ENCODE results near the gene KDM3A. TPM values are rescaled to one million over a fixed set of nuclear protein-coding genes. Genes with fewer than 3 reads are reported as not detected.

Gene KDM3A
- total RNA-seq, 1 experiment from 2014 or later = 52.6 TPM

- intact Hi-C loops (cut with micrococcal nuclease) = no loop called here
- no TSS peak for BruUV-seq (replicated peaks)
- no peak for DNase-seq (ENCODE audit: low read depth, low spot score)
- ChIA-PET RAD21 (ENCODE audit: low non-redundant PET in 1 of 2, low total read pairs in 2 of 2, uncharacterized antibody in 2 of 2, unreplicated experiment in 2 of 2) (no interaction called here), POLR2A (no interaction called here), CTCF (no interaction called here)
- no peak overlapping the region for H3K4me2 ChIP-seq (ENCODE audit: low read length)
- H3K27me3 ChIP-seq (ENCODE audit: insufficient read depth, low read length) = no peaks in the 10 kb centered on the region
- no peaks in the 10 kb centered on the region for H3K9me2 ChIP-seq (ENCODE audit: insufficient read depth)
- no peak overlapping the region for H3K9ac ChIP-seq (ENCODE audit: low read length)
- H3K79me2 ChIP-seq (ENCODE audit: insufficient read depth, low read length) = no peaks in the 10 kb centered on the region
- H3K4me1 ChIP-seq (ENCODE audit: control insufficient read depth in 1 of 2, insufficient read depth in 2 of 2, low read length in 2 of 2) = no peaks in the 10 kb centered on the region
- H2AFZ ChIP-seq (ENCODE audit: low read depth, low read length, poor library complexity, severe bottlenecking) = no peak overlapping the region
- peaks cover 34 to 44% of the 10 kb centered on the region in 2 experiments for H3K36me3 ChIP-seq (ENCODE audit: control insufficient read depth in 1 of 2, insufficient read depth in 2 of 2, low read length in 2 of 2)
- H3K27ac ChIP-seq (ENCODE audit: low read depth, low read length) = no peak overlapping the region
- no peak for ATAC-seq
- H3K4me3 ChIP-seq (replicated peaks in 1 of 2; ENCODE audit: low read depth in 1 of 2, low read length in 2 of 2) = no peak overlapping the region
- TF ChIP-seq JUND (IDR thresholded peaks at IDR 0.05) (no peak), SP1 (IDR thresholded peaks at IDR 0.05; ENCODE audit: low read depth) (no peak), ZFX (IDR thresholded peaks at IDR 0.05) (no peak), CBX3 (IDR thresholded peaks at IDR 0.05; ENCODE audit: low read depth) (no peak), MAX (IDR thresholded peaks at IDR 0.05) (no peak), EZH2phosphoT487 (IDR thresholded peaks at IDR 0.05; ENCODE audit: borderline replicate concordance) (no peak), CTCF (IDR thresholded peaks at IDR 0.05 in 2 of 3, conservative IDR thresholded peaks at IDR 0.05 in 1 of 3; ENCODE audit: borderline replicate concordance in 1 of 3, insufficient read depth in 1 of 3, low read depth in 2 of 3, low read length in 2 of 3) (no peak), EZH2 (IDR thresholded peaks at IDR 0.05) (no peak), FOSL1 (IDR thresholded peaks at IDR 0.05; ENCODE audit: low read depth) (no peak), YY1 (IDR thresholded peaks at IDR 0.05; ENCODE audit: extremely low read depth, insufficient replicate concordance, low read depth, low read length) (no peak), ZNF274 (IDR thresholded peaks at IDR 0.05; ENCODE audit: low read depth, low read length) (no peak), ZBTB33 (IDR thresholded peaks at IDR 0.05; ENCODE audit: extremely low read depth, insufficient replicate concordance, low read length) (no peak), RAD21 (IDR thresholded peaks at IDR 0.05; ENCODE audit: low read depth) (no peak), ATF3 (IDR thresholded peaks at IDR 0.05) (no peak), TCF7L2 (IDR thresholded peaks at IDR 0.05; ENCODE audit: borderline replicate concordance, extremely low read depth, insufficient read depth, insufficient read length) (no peak), CEBPB (IDR thresholded peaks at IDR 0.05; ENCODE audit: low read depth) (no peak)
- H4K20me1 ChIP-seq (ENCODE audit: insufficient read depth) = no peaks in the 10 kb centered on the region
- H3K9me3 ChIP-seq (ENCODE audit: control insufficient read depth in 1 of 2, insufficient read depth in 1 of 2, low read depth in 1 of 2, low read length in 2 of 2) = no peaks in the 10 kb centered on the region
Measured at GRCh38 chr2:86476918-86477317, 35.7 kb downstream of the KDM3A start.
